HEK293 (cell line): Measurements from ENCODE around the gene DDX20.

ENCODE experiments used
- CTCF ChIA-PET: fragments of 350-600 bp; formaldehyde crosslinking; extraction: SDS; loops from one replicate; lab custom pipeline; 2021; ENCODE audit warnings: antibody characterized with exemption; lab: Yijun Ruan, JAX
- POLR2A ChIA-PET: fragments of 300-600 bp; formaldehyde crosslinking; extraction: SDS; loops from one replicate; lab custom pipeline; 2020; ENCODE audit warnings: antibody characterized with exemption, inconsistent platforms; lab: Yijun Ruan, JAX
- H3K27ac ChIP-seq: fragments of 200-500 bp; sonication (Bioruptor generic); 2 replicates; pipeline ENCODE4 v1.5.1; 2014; ENCODE audit warnings: low read depth, low read length, control low read depth, inconsistent platforms; ENCODE audit errors: extremely low read depth
- H3K36me3 ChIP-seq, 2 experiments: fragments of 200-500 bp in 1 of 2; sonication (Bioruptor generic) in 1 of 2; 1 replicate in 1 of 2; 2 replicates in 1 of 2; pipeline ENCODE4 v1.5.1; 2014 to 2017; ENCODE audit warnings: inconsistent platforms in 2 of 2, low read length in 2 of 2; ENCODE audit not compliant: control insufficient read depth in 2 of 2, insufficient read depth in 1 of 2
- H3K4me1 ChIP-seq: fragments of 200-500 bp; sonication (Bioruptor generic); 2 replicates; pipeline ENCODE4 v1.5.1; 2014; ENCODE audit warnings: mild to moderate bottlenecking, low read length, inconsistent platforms; ENCODE audit not compliant: control insufficient read depth, insufficient read depth
- H3K4me3 ChIP-seq: 2 replicates; pipeline ENCODE4 v1.5.1; 2011; ENCODE audit warnings: low read depth, mild to moderate bottlenecking, control low read depth, low read length, moderate library complexity
- H3K9me3 ChIP-seq: fragments of 200-500 bp; sonication (Bioruptor generic); 2 replicates; pipeline ENCODE4 v1.5.1; 2014; ENCODE audit warnings: low read depth, low read length, inconsistent platforms; ENCODE audit not compliant: control insufficient read depth, insufficient read depth
- BCL11A ChIP-seq: fragments of 450-650 bp; formaldehyde crosslinking; IDR thresholded peaks from 2 replicates; pipeline ENCODE4 v1.5.1; 2016; ENCODE audit warnings: low read depth, missing biosample characterization, missing genetic modification characterization
- EGR2 ChIP-seq: fragments of 450-650 bp; formaldehyde crosslinking; IDR thresholded peaks from 2 replicates; pipeline ENCODE4 v1.5.1; 2016; ENCODE audit warnings: low read depth, missing biosample characterization, missing genetic modification characterization
- GLIS2 ChIP-seq: fragments of 450-650 bp; formaldehyde crosslinking; IDR thresholded peaks from 2 replicates; pipeline ENCODE4 v1.5.1; 2016; ENCODE audit warnings: missing biosample characterization, missing genetic modification characterization
- HOXA7 ChIP-seq: sonication (generic); formaldehyde crosslinking; IDR thresholded peaks from 2 replicates; pipeline ENCODE4 v1.8.1; 2022; ENCODE audit warnings: missing genetic modification reagents, borderline replicate concordance
- KLF1 ChIP-seq: fragments of 450-650 bp; formaldehyde crosslinking; IDR thresholded peaks from 2 replicates; pipeline ENCODE4 v1.5.1; 2016; ENCODE audit warnings: missing biosample characterization, missing genetic modification characterization
- KLF16 ChIP-seq: fragments of 450-650 bp; formaldehyde crosslinking; IDR thresholded peaks from 2 replicates; pipeline ENCODE4 v1.5.1; 2017; ENCODE audit warnings: missing biosample characterization, missing genetic modification characterization
- MEIS1 ChIP-seq: sonication (generic); formaldehyde crosslinking; IDR thresholded peaks from 2 replicates; pipeline ENCODE4 v1.8.1; 2022; ENCODE audit warnings: missing genetic modification reagents, mild to moderate bottlenecking, borderline replicate concordance
- OSR2 ChIP-seq: fragments of 450-650 bp; formaldehyde crosslinking; IDR thresholded peaks from 2 replicates; pipeline ENCODE4 v1.5.1; 2016; ENCODE audit warnings: missing biosample characterization, missing genetic modification characterization
- OVOL3 ChIP-seq: fragments of 450-650 bp; formaldehyde crosslinking; IDR thresholded peaks from 2 replicates; pipeline ENCODE4 v1.5.1; 2016; ENCODE audit warnings: missing biosample characterization, missing genetic modification characterization
- SCRT2 ChIP-seq: fragments of 450-650 bp; formaldehyde crosslinking; IDR thresholded peaks from 2 replicates; pipeline ENCODE4 v1.5.1; 2016; ENCODE audit warnings: missing biosample characterization, missing genetic modification characterization
- SP3 ChIP-seq: fragments of 450-650 bp; formaldehyde crosslinking; IDR thresholded peaks from 2 replicates; pipeline ENCODE4 v1.5.1; 2016; ENCODE audit warnings: missing biosample characterization, missing genetic modification characterization
- SP7 ChIP-seq: fragments of 450-650 bp; formaldehyde crosslinking; IDR thresholded peaks from 2 replicates; pipeline ENCODE4 v1.5.1; 2016; ENCODE audit warnings: missing biosample characterization, missing genetic modification characterization
- TRIM28 ChIP-seq: IDR thresholded peaks from 2 replicates; pipeline ENCODE4 v1.6.1; 2011; ENCODE audit warnings: low read length, control low read depth, borderline replicate concordance
- ZBTB7A ChIP-seq: fragments of 450-650 bp; formaldehyde crosslinking; IDR thresholded peaks from 2 replicates; pipeline ENCODE4 v1.5.1; 2016; ENCODE audit warnings: low read depth, missing biosample characterization, missing genetic modification characterization
- ZBTB8A ChIP-seq: fragments of 450-650 bp; formaldehyde crosslinking; IDR thresholded peaks from 2 replicates; pipeline ENCODE4 v1.5.1; 2016; ENCODE audit warnings: missing biosample characterization, missing genetic modification characterization
- ZFP41 ChIP-seq: fragments of 450-650 bp; formaldehyde crosslinking; IDR thresholded peaks from 2 replicates; pipeline ENCODE4 v1.5.1; 2016; ENCODE audit warnings: missing biosample characterization, missing genetic modification characterization, borderline replicate concordance
- ZNF112 ChIP-seq: fragments of 450-650 bp; formaldehyde crosslinking; IDR thresholded peaks from 2 replicates; pipeline ENCODE4 v1.5.0; 2017; ENCODE audit warnings: missing biosample characterization, missing genetic modification characterization
- ZNF132 ChIP-seq: fragments of 450-650 bp; formaldehyde crosslinking; IDR thresholded peaks from 2 replicates; pipeline ENCODE4 v1.5.1; 2017; ENCODE audit warnings: missing biosample characterization, missing genetic modification characterization, borderline replicate concordance
- ZNF133 ChIP-seq: fragments of 450-650 bp; formaldehyde crosslinking; IDR thresholded peaks from 2 replicates; pipeline ENCODE4 v1.5.1; 2016; ENCODE audit warnings: missing biosample characterization, missing genetic modification characterization
- ZNF184 ChIP-seq: fragments of 450-650 bp; IDR thresholded peaks from 2 replicates; pipeline ENCODE4 v1.5.1; 2018; ENCODE audit warnings: missing biosample characterization, mild to moderate bottlenecking, missing genetic modification characterization
- ZNF2 ChIP-seq: fragments of 450-650 bp; formaldehyde crosslinking; IDR thresholded peaks from 2 replicates; pipeline ENCODE4 v1.5.1; 2016; ENCODE audit warnings: missing biosample characterization, missing genetic modification characterization
- ZNF221 ChIP-seq: fragments of 450-650 bp; formaldehyde crosslinking; IDR thresholded peaks from 2 replicates; pipeline ENCODE4 v1.5.1; 2017; ENCODE audit warnings: missing biosample characterization, missing genetic modification characterization, borderline replicate concordance
- ZNF239 ChIP-seq: fragments of 450-650 bp; formaldehyde crosslinking; IDR thresholded peaks from 2 replicates; pipeline ENCODE4 v1.5.1; 2016; ENCODE audit warnings: missing biosample characterization, missing genetic modification characterization
- ZNF266 ChIP-seq: fragments of 450-650 bp; formaldehyde crosslinking; IDR thresholded peaks from 2 replicates; pipeline ENCODE4 v1.5.1; 2016; ENCODE audit warnings: missing biosample characterization, missing genetic modification characterization, low read depth
- ZNF311 ChIP-seq: fragments of 450-650 bp; formaldehyde crosslinking; IDR thresholded peaks from 2 replicates; pipeline ENCODE4 v1.5.1; 2017; ENCODE audit warnings: missing biosample characterization, missing genetic modification characterization, borderline replicate concordance
- ZNF366 ChIP-seq: fragments of 450-650 bp; formaldehyde crosslinking; conservative IDR thresholded peaks from 2 replicates; pipeline ENCODE4 v1.5.1; 2016; ENCODE audit warnings: missing biosample characterization, missing genetic modification characterization
- ZNF449 ChIP-seq: fragments of 450-650 bp; formaldehyde crosslinking; IDR thresholded peaks from 2 replicates; pipeline ENCODE4 v1.5.1; 2017; ENCODE audit warnings: missing biosample characterization, mild to moderate bottlenecking, missing genetic modification characterization, moderate library complexity
- ZNF48 ChIP-seq: fragments of 450-650 bp; formaldehyde crosslinking; IDR thresholded peaks from 2 replicates; pipeline ENCODE4 v1.5.1; 2016; ENCODE audit warnings: missing biosample characterization, missing genetic modification characterization
- ZNF518A ChIP-seq: fragments of 450-650 bp; formaldehyde crosslinking; conservative IDR thresholded peaks from 2 replicates; pipeline ENCODE4 v1.5.1; 2016; ENCODE audit warnings: low read depth, missing biosample characterization, missing genetic modification characterization
- ZNF560 ChIP-seq: fragments of 450-650 bp; formaldehyde crosslinking; IDR thresholded peaks from 2 replicates; pipeline ENCODE4 v1.5.1; 2017; ENCODE audit warnings: missing biosample characterization, missing genetic modification characterization, borderline replicate concordance
- ZNF571 ChIP-seq: fragments of 450-650 bp; formaldehyde crosslinking; IDR thresholded peaks from 2 replicates; pipeline ENCODE4 v1.5.0; 2017; ENCODE audit warnings: missing biosample characterization, missing genetic modification characterization
- ZNF600 ChIP-seq: fragments of 450-650 bp; formaldehyde crosslinking; IDR thresholded peaks from 2 replicates; pipeline ENCODE4 v1.5.1; 2016; ENCODE audit warnings: missing biosample characterization, missing genetic modification characterization
- ZNF610 ChIP-seq: fragments of 450-650 bp; formaldehyde crosslinking; IDR thresholded peaks from 2 replicates; pipeline ENCODE4 v1.5.1; 2016; ENCODE audit warnings: missing biosample characterization, missing genetic modification characterization, borderline replicate concordance
- ZNF837 ChIP-seq: fragments of 450-650 bp; formaldehyde crosslinking; IDR thresholded peaks from 2 replicates; pipeline ENCODE4 v1.5.1; 2016; ENCODE audit warnings: missing biosample characterization, missing genetic modification characterization
- ZSCAN4 ChIP-seq: fragments of 450-650 bp; formaldehyde crosslinking; IDR thresholded peaks from 2 replicates; pipeline ENCODE4 v1.5.1; 2017; ENCODE audit warnings: missing biosample characterization, missing genetic modification characterization

Gene DDX20

GRCh38 chr1:111725192-111725591 lies 30.5 kb upstream of the DDX20 start:
- Histone ChIP-seq H3K27ac (no peak overlapping the region), H3K4me3 (no peak overlapping the region), H3K9me3 (no peaks in the 10 kb centered on the region), H3K36me3 (no peaks in the 10 kb centered on the region), H3K4me1 (no peaks in the 10 kb centered on the region)
- POLR2A ChIA-PET: interaction anchor here (2.1 kb wide), 2 partner anchors 11 to 14 kb away, joined by 4 read pairs; partner anchors contain the start of gene INKA2
- CTCF ChIA-PET: interaction anchor here (0.9 to 1.8 kb wide), 2 partner anchors 9 to 217 kb away, joined by 3 to 6 read pairs; no protein-coding TSS in a partner anchor
- no peak for TF ChIP-seq MEIS1
- TF ChIP-seq SP7 (tag by site-specific recombination): peak; percentile 71
- TF ChIP-seq GLIS2 (tag by site-specific recombination): peak; percentile 75
- TF ChIP-seq ZBTB7A (tag by site-specific recombination): no peak
- TF ChIP-seq ZNF221 (tag by site-specific recombination): no peak
- TF ChIP-seq ZNF600 (tag by site-specific recombination): no peak
- no peak for TF ChIP-seq ZNF560 (tag by site-specific recombination)
- TF ChIP-seq ZBTB8A: 0 out of 2 replicates have a peak, but pooled peaks have one; percentile 22
- no peak for TF ChIP-seq ZNF112 (tag by site-specific recombination)
- TF ChIP-seq ZNF518A (tag by site-specific recombination): no peak
- no peak for TF ChIP-seq TRIM28
- TF ChIP-seq ZFP41 (tag by site-specific recombination): no peak
- no peak for TF ChIP-seq KLF1 (tag by site-specific recombination)
- TF ChIP-seq SP3: no peak
- TF ChIP-seq ZNF366 (tag by site-specific recombination): no peak
- no peak for TF ChIP-seq ZNF311 (tag by site-specific recombination)
- no peak for TF ChIP-seq ZNF266 (tag by site-specific recombination)
- TF ChIP-seq ZNF571 (tag by site-specific recombination): no peak
- no peak for TF ChIP-seq ZNF48
- TF ChIP-seq SCRT2 (tag by site-specific recombination): no peak
- TF ChIP-seq ZNF132 (tag by site-specific recombination): no peak
- TF ChIP-seq ZNF133 (tag by site-specific recombination): no peak
- TF ChIP-seq KLF16 (tag by site-specific recombination): no peak
- TF ChIP-seq ZSCAN4: no peak
- no peak for TF ChIP-seq ZNF449 (tag by site-specific recombination)
- no peak for TF ChIP-seq ZNF2 (tag by site-specific recombination)
- TF ChIP-seq EGR2: peak; percentile 61
- TF ChIP-seq ZNF239 (tag by site-specific recombination): no peak
- TF ChIP-seq HOXA7 (CRISPR knock-in tag): no peak
- TF ChIP-seq ZNF184 (tag by site-specific recombination): no peak
- no peak for TF ChIP-seq ZNF837 (tag by site-specific recombination)
- no peak for TF ChIP-seq ZNF610 (tag by site-specific recombination)
- TF ChIP-seq BCL11A: no peak
- no peak for TF ChIP-seq OVOL3 (tag by site-specific recombination)
- TF ChIP-seq OSR2 (tag by site-specific recombination): no peak
